Adrenal gland (tissue), 5 donors: ENCODE results near the gene CALN1.

Experiments used
- CTCF ChIP-seq, 6 experiments: fragments of 450-650 bp in 4 of 6; fragments of 200-600 bp in 2 of 6; sonication (generic) in 1 of 6; IDR thresholded peaks; 1 replicate in 5 of 6; 2 replicates in 1 of 6; pipeline versions ENCODE4 v1.5.1 to v1.8.0; 2016 to 2021; ENCODE audit warnings: antibody characterized with exemption in 6 of 6, mild to moderate bottlenecking in 2 of 6, moderate library complexity in 1 of 6
- POLR2A ChIP-seq, 2 donors: fragments of 450-650 bp; IDR thresholded peaks; one replicate each; pipeline ENCODE4 v1.6.1; 2017; ENCODE audit warnings: antibody characterized with exemption in 2 of 2, mild to moderate bottlenecking in 2 of 2, moderate library complexity in 1 of 2
- donor health status: DM: no; HTN: no; CAD: no.

GRCh38 chr7:72230281-72230680 lies 181.9 kb downstream of the CALN1 start:
- no peak for TF ChIP-seq CTCF (IDR thresholded peaks at IDR 0.05)
- no peak for TF ChIP-seq POLR2A (IDR thresholded peaks at IDR 0.05)
